Fibroblast of pulmonary artery (primary cell): ENCODE data around the gene PLEKHM3.
A peak's percentile ranks its signal among the peaks of the same experiment; 100 is the strongest.

Experiments used
- DNase-seq: peaks from one replicate; pipeline ENCODE4 v3.0.0-alpha.2; 2010; ENCODE audit warnings: low read depth
- H3K4me3 ChIP-seq: replicated peaks from 2 replicates; pipeline ENCODE4 v1.5.1; 2011; ENCODE audit warnings: low read depth, mild to moderate bottlenecking, control low read depth, low read length, moderate library complexity
- CTCF ChIP-seq: IDR thresholded peaks from 2 replicates; pipeline ENCODE4 v1.5.1; 2011; ENCODE audit warnings: mild to moderate bottlenecking, control low read depth, low read length, inconsistent platforms; ENCODE audit errors: missing control alignments

Gene PLEKHM3

GRCh38 chr2:208064220-208064961 lies 39.1 kb upstream of the PLEKHM3 start:
- no peak for TF ChIP-seq CTCF
- DNase-seq = peak; percentile 80
- H3K4me3 ChIP-seq = no peak overlapping the region

GRCh38 chr2:208062961-208063360 lies 37.6 kb upstream of the PLEKHM3 start:
- no peak for DNase-seq
- TF ChIP-seq CTCF = no peak
- no peak overlapping the region for H3K4me3 ChIP-seq

- DNase-seq = peak; percentile 31
- no peak overlapping the region for H3K4me3 ChIP-seq
Measured at GRCh38 chr2:208062113-208062512, 36.8 kb upstream of the PLEKHM3 start.

GRCh38 chr2:208057108-208057507 lies 31.8 kb upstream of the PLEKHM3 start:
- no peak for TF ChIP-seq CTCF
- DNase-seq = no peak
- no peak overlapping the region for H3K4me3 ChIP-seq

More at GRCh38 chr2:208062113-208062512, 36.8 kb upstream of the PLEKHM3 start:
- peak; percentile 21 for TF ChIP-seq CTCF

GRCh38 chr2:208049441-208049840 lies 24.1 kb upstream of the PLEKHM3 start:
- H3K4me3 ChIP-seq = no peak overlapping the region
- no peak for TF ChIP-seq CTCF
- DNase-seq = no peak

GRCh38 chr2:208049006-208049405 lies 23.7 kb upstream of the PLEKHM3 start:
- no peak for TF ChIP-seq CTCF
- no peak overlapping the region for H3K4me3 ChIP-seq
- no peak for DNase-seq

GRCh38 chr2:208047840-208048239 lies 22.5 kb upstream of the PLEKHM3 start:
- H3K4me3 ChIP-seq = no peak overlapping the region
- TF ChIP-seq CTCF = no peak
- no peak for DNase-seq
